Trophoblast cell (in vitro differentiated cells and primary cell): Measurements from ENCODE around the gene ETHE1.
"Not testable (repeated sequence)": the region's sequence is repeated elsewhere in the genome, so short reads cannot be mapped to it uniquely, and the experiment has no call there.

ENCODE experiments used
- DNase-seq, 2 donors: peaks; one replicate each; pipeline ENCODE4 v3.0.0-alpha.2; 2016
- H2AFZ ChIP-seq: 2 replicates; pipeline ENCODE4 v1.6.1; 2013; ENCODE audit warnings: low read length, moderate library complexity, mild to moderate bottlenecking; ENCODE audit not compliant: insufficient read depth, poor library complexity
- H2AK5ac ChIP-seq: 2 replicates; pipeline ENCODE4 v1.6.1; 2013; ENCODE audit warnings: mild to moderate bottlenecking, low read length
- H2BK120ac ChIP-seq: 2 replicates; pipeline ENCODE4 v1.6.1; 2013; ENCODE audit warnings: low read length, mild to moderate bottlenecking, moderate library complexity; ENCODE audit not compliant: insufficient read depth, poor library complexity
- H2BK12ac ChIP-seq: 2 replicates; pipeline ENCODE4 v1.6.1; 2013; ENCODE audit warnings: mild to moderate bottlenecking, low read length, moderate library complexity
- H2BK5ac ChIP-seq: 2 replicates; pipeline ENCODE4 v1.6.1; 2013; ENCODE audit warnings: low read length, low read depth, moderate library complexity, mild to moderate bottlenecking; ENCODE audit not compliant: poor library complexity
- H3K14ac ChIP-seq: 2 replicates; pipeline ENCODE4 v1.6.1; 2013; ENCODE audit warnings: mild to moderate bottlenecking, low read length
- H3K18ac ChIP-seq: 2 replicates; pipeline ENCODE4 v1.6.1; 2013; ENCODE audit warnings: mild to moderate bottlenecking, low read length
- H3K23ac ChIP-seq: 2 replicates; pipeline ENCODE4 v1.6.1; 2013; ENCODE audit warnings: low read length
- H3K27ac ChIP-seq: 2 replicates; pipeline ENCODE4 v1.5.1; 2013; ENCODE audit warnings: low read depth, mild to moderate bottlenecking, inconsistent platforms, low read length, moderate library complexity
- H3K27me3 ChIP-seq: 2 replicates; pipeline ENCODE4 v1.6.1; 2013; ENCODE audit warnings: inconsistent platforms, mild to moderate bottlenecking, low read length, moderate library complexity; ENCODE audit not compliant: insufficient read depth
- H3K36me3 ChIP-seq, 2 experiments: 1 replicate in 1 of 2; 2 replicates in 1 of 2; pipeline ENCODE4 v1.6.1; 2013; ENCODE audit warnings: low read length in 2 of 2, mild to moderate bottlenecking in 2 of 2, moderate library complexity in 1 of 2; ENCODE audit not compliant: insufficient read depth in 2 of 2, control insufficient read depth in 1 of 2
- H3K4ac ChIP-seq: 2 replicates; pipeline ENCODE4 v1.6.1; 2013; ENCODE audit warnings: low read depth, mild to moderate bottlenecking, low read length, moderate library complexity
- H3K4me1 ChIP-seq, 2 experiments: 1 replicate in 1 of 2; 2 replicates in 1 of 2; pipeline ENCODE4 v1.6.1; 2013; ENCODE audit warnings: low read length in 2 of 2, mild to moderate bottlenecking in 2 of 2, moderate library complexity in 1 of 2; ENCODE audit not compliant: insufficient read depth in 2 of 2, control insufficient read depth in 1 of 2
- H3K4me2 ChIP-seq: 2 replicates; pipeline ENCODE4 v1.6.1; 2013; ENCODE audit warnings: inconsistent platforms, mild to moderate bottlenecking, low read length, moderate library complexity
- H3K4me3 ChIP-seq: 2 replicates; pipeline ENCODE4 v1.5.1; 2013; ENCODE audit warnings: mild to moderate bottlenecking, low read depth, low read length, inconsistent platforms
- H3K79me1 ChIP-seq: one replicate; pipeline ENCODE4 v1.6.1; 2013; ENCODE audit warnings: low read length
- H3K79me2 ChIP-seq: 2 replicates; pipeline ENCODE4 v1.6.1; 2013; ENCODE audit warnings: low read length, mild to moderate bottlenecking; ENCODE audit not compliant: control insufficient read depth, insufficient read depth, poor library complexity
- H3K9ac ChIP-seq: 2 replicates; pipeline ENCODE4 v1.6.1; 2013; ENCODE audit warnings: mild to moderate bottlenecking, low read length
- H3K9me3 ChIP-seq: 2 replicates; pipeline ENCODE4 v1.6.1; 2013; ENCODE audit warnings: low read depth, mild to moderate bottlenecking, control low read depth, inconsistent platforms, low read length; ENCODE audit not compliant: insufficient read depth
- H4K12ac ChIP-seq: 2 replicates; pipeline ENCODE4 v1.6.1; 2013; ENCODE audit warnings: low read depth, mild to moderate bottlenecking, low read length, moderate library complexity
- H4K8ac ChIP-seq: 2 replicates; pipeline ENCODE4 v1.6.1; 2013; ENCODE audit warnings: low read depth, mild to moderate bottlenecking, low read length, moderate library complexity
- H4K91ac ChIP-seq: one replicate; pipeline ENCODE4 v1.6.1; 2013; ENCODE audit warnings: low read depth, mild to moderate bottlenecking, low read length, moderate library complexity
- WGBS: extraction: QIAGEN DNeasy Blood & Tissue Kit; methylation state at CpG from one replicate; pipeline ENCODE4 v1.1.7; 2013; ENCODE audit warnings: missing lambda C conversion rate; ENCODE audit not compliant: insufficient read length, insufficient coverage; ENCODE audit errors: extremely low coverage; 5-methylcytosine and 5-hydroxymethylcytosine counted together

The ETHE1 gene

GRCh38 chr19:43518051-43518450 lies 8.9 kb downstream of the ETHE1 start:
- Histone ChIP-seq H2AK5ac (no peak overlapping the region), H3K4me1 (no peaks in the 10 kb centered on the region), H2BK12ac (no peak overlapping the region), H3K79me1 (no peaks in the 10 kb centered on the region), H4K91ac (no peak overlapping the region), H2BK5ac (no peak overlapping the region), H3K79me2 (no peaks in the 10 kb centered on the region), H3K9ac (no peak overlapping the region), H3K9me3 (no peaks in the 10 kb centered on the region), H3K27ac (no peak overlapping the region), H3K4me2 (no peak overlapping the region), H4K12ac (no peak overlapping the region), H2BK120ac (no peak overlapping the region), H2AFZ (no peak overlapping the region), H3K4me3 (no peak overlapping the region), H3K36me3 (peaks cover 0 to 2% of the 10 kb centered on the region in 2 experiments), H3K18ac (no peak overlapping the region), H3K27me3 (no peaks in the 10 kb centered on the region), H3K4ac (no peak overlapping the region), H3K23ac (no peak overlapping the region), H4K8ac (no peak overlapping the region), H3K14ac (no peak overlapping the region)
- WGBS: no CpG with 5 or more reads among the region's 4 CpGs
- DNase-seq: peak; percentile 73 to 78

GRCh38 chr19:43512399-43512798 lies 14.6 kb downstream of the ETHE1 start:
- H3K27ac ChIP-seq, H2AK5ac ChIP-seq, H3K79me2 ChIP-seq, H2AFZ ChIP-seq, H3K4ac ChIP-seq, H3K4me3 ChIP-seq, H3K9ac ChIP-seq, H2BK5ac ChIP-seq, H3K4me1 ChIP-seq, H3K18ac ChIP-seq, H3K9me3 ChIP-seq, H2BK120ac ChIP-seq, H4K12ac ChIP-seq, H3K23ac ChIP-seq, H4K91ac ChIP-seq, H3K27me3 ChIP-seq, DNase-seq, H3K4me2 ChIP-seq, H3K14ac ChIP-seq, H3K79me1 ChIP-seq, H2BK12ac ChIP-seq, H4K8ac ChIP-seq: not testable (repeated sequence)
- H3K36me3 ChIP-seq: peaks cover 11 to 16% of the 10 kb centered on the region in 2 experiments

- Histone ChIP-seq H2BK5ac (no peak overlapping the region), H3K18ac (no peak overlapping the region), H4K91ac (no peak overlapping the region), H3K79me1 (no peaks in the 10 kb centered on the region), H3K4me2 (no peak overlapping the region), H4K12ac (no peak overlapping the region), H2BK120ac (no peak overlapping the region), H3K9ac (no peak overlapping the region), H3K9me3 (no peaks in the 10 kb centered on the region), H3K4me3 (no peak overlapping the region), H2BK12ac (no peak overlapping the region), H3K27me3 (no peaks in the 10 kb centered on the region), H3K79me2 (no peaks in the 10 kb centered on the region), H3K36me3 (peaks cover 11 to 16% of the 10 kb centered on the region in 2 experiments), H4K8ac (no peak overlapping the region), H2AK5ac (no peak overlapping the region), H3K23ac (no peak overlapping the region), H3K4me1 (no peaks in the 10 kb centered on the region), H3K4ac (no peak overlapping the region), H3K27ac (no peak overlapping the region), H3K14ac (no peak overlapping the region), H2AFZ (no peak overlapping the region)
- WGBS: no CpG with 5 or more reads among the region's 5 CpGs
- DNase-seq: no peak
Observed at GRCh38 chr19:43511324-43511723, 15.7 kb downstream of the ETHE1 start.

GRCh38 chr19:43510713-43511112 lies 16.3 kb downstream of the ETHE1 start:
- Histone ChIP-seq H3K4me2 (no peak overlapping the region), H3K23ac (no peak overlapping the region), H3K27ac (no peak overlapping the region), H3K9ac (no peak overlapping the region), H4K8ac (no peak overlapping the region), H2AK5ac (no peak overlapping the region), H2AFZ (no peak overlapping the region), H3K4me1 (no peaks in the 10 kb centered on the region), H3K79me1 (no peaks in the 10 kb centered on the region), H4K12ac (no peak overlapping the region), H4K91ac (no peak overlapping the region), H3K36me3 (peaks cover 11 to 16% of the 10 kb centered on the region in 2 experiments), H3K79me2 (no peaks in the 10 kb centered on the region), H3K4ac (no peak overlapping the region), H3K4me3 (no peak overlapping the region), H2BK120ac (no peak overlapping the region), H3K18ac (no peak overlapping the region), H3K14ac (no peak overlapping the region), H2BK12ac (no peak overlapping the region), H3K27me3 (no peaks in the 10 kb centered on the region), H2BK5ac (no peak overlapping the region), H3K9me3 (no peaks in the 10 kb centered on the region)
- no CpG with 5 or more reads among the region's 9 CpGs for WGBS
- DNase-seq: no peak
